GM12864 (cell line): ENCODE data around the gene CUZD1.

Experiments used
- DNase-seq: peaks from one replicate; pipeline ENCODE4 v3.0.0-alpha.2; 2011; ENCODE audit warnings: low read depth
- H3K4me3 ChIP-seq: 2 replicates; pipeline ENCODE4 v1.5.1; 2011; ENCODE audit warnings: mild to moderate bottlenecking, low read depth, low read length, control low read depth
- CTCF ChIP-seq: IDR thresholded peaks from 2 replicates; pipeline ENCODE4 v1.5.1; 2011; ENCODE audit warnings: low read depth, mild to moderate bottlenecking, moderate library complexity, low read length, control low read depth, inconsistent platforms; ENCODE audit errors: missing control alignments

CUZD1 gene

GRCh38 chr10:122812751-122813150 lies 32.9 kb downstream of the CUZD1 start:
- DNase-seq = no peak
- no peak for TF ChIP-seq CTCF
- H3K4me3 ChIP-seq = no peak overlapping the region

GRCh38 chr10:122802282-122802681 lies 43.4 kb downstream of the CUZD1 start:
- no peak overlapping the region for H3K4me3 ChIP-seq
- no peak for TF ChIP-seq CTCF
- DNase-seq = no peak

GRCh38 chr10:122798704-122799231 lies 46.9 kb downstream of the CUZD1 start:
- no peak for DNase-seq
- no peak for TF ChIP-seq CTCF
- no peak overlapping the region for H3K4me3 ChIP-seq

- DNase-seq = no peak
- no peak overlapping the region for H3K4me3 ChIP-seq
- TF ChIP-seq CTCF = no peak
Observed at GRCh38 chr10:122796796-122797195, 48.9 kb downstream of the CUZD1 start.

DNA sequence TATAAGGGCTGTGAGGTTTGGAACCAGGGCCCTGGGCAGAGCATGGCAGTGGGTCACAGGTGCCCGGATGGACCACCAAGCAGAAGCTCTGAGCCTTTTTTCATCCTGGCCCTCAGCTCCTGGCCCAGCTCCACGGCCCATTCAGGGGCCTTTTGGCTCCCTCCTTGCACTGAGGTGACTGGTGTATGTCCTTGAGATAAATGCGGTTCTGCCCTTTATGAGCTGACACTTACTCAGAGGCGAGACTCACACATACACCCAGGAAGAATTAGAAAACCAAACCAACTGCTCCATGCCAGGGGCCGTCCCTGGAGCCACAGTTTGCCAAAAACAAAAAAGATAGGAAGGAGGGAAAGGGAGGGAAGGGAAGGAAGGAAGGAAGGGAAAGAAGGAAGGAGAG lies 49.7 kb downstream of the CUZD1 start:
- no peak overlapping the region for H3K4me3 ChIP-seq
- TF ChIP-seq CTCF = no peak
- DNase-seq = no peak

DNA sequence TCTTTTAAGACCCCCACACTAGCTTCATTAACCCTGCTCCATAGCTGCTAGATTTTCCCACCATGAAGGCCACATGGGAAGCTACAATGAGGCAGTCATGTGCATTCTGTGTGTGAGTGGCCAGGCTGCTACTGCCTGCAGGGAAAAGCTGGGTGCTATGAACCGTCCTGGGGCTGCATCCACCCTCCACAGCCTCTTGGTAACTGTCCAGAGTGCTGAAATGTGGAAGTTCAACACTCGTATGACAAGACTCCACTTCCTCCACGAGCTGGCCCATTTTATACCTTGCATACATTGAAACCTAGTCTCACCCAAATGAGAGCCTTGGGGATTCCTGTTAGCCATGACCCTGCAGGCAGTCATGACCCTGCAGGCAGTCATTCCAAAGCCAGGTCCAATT lies 59.4 kb downstream of the CUZD1 start:
- no peak overlapping the region for H3K4me3 ChIP-seq
- no peak for DNase-seq
- no peak for TF ChIP-seq CTCF

- TF ChIP-seq CTCF = no peak
- no peak for DNase-seq
- no peak overlapping the region for H3K4me3 ChIP-seq
Observed at GRCh38 chr10:122782911-122783310, 62.7 kb downstream of the CUZD1 start.
